OCI-LY3 (cell line): ENCODE data around the gene POU2F1.

Experiments
- EZH2phosphoT487 ChIP-seq: fragments of 200-600 bp; shearing (Covaris generic); IDR thresholded peaks from 2 replicates; pipeline ENCODE4 v1.6.1; 2018; ENCODE audit warnings: antibody characterized with exemption, mixed run types, low read depth
- TF ChIP-seq, protein P1 (sequence below): fragments of 200-600, 300-600 bp; sonication (generic); IDR thresholded peaks from 2 replicates; pipeline ENCODE4 v1.5.1; 2014; ENCODE audit warnings: antibody characterized with exemption, low read length, low read depth

DNA sequence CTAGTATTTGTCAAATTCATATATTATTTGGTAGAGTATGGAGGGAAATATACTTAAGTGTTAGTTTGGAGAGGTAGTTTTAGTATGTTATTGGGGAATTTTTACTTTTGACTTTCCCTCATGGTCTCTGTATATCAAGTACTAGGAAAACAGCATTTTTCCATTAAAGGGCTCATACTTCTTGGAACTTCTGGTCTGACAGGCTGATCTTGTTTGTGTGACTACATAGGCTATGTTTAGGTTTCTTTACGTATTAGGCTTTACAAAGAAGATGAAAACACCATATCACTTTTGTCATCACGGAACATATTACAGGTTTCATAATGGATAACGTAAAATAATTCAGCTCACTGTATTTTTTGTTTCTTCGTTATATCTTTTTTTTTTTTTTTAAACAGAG, 30.8 kb downstream of the POU2F1 start:
- TF ChIP-seq, protein P1, sequence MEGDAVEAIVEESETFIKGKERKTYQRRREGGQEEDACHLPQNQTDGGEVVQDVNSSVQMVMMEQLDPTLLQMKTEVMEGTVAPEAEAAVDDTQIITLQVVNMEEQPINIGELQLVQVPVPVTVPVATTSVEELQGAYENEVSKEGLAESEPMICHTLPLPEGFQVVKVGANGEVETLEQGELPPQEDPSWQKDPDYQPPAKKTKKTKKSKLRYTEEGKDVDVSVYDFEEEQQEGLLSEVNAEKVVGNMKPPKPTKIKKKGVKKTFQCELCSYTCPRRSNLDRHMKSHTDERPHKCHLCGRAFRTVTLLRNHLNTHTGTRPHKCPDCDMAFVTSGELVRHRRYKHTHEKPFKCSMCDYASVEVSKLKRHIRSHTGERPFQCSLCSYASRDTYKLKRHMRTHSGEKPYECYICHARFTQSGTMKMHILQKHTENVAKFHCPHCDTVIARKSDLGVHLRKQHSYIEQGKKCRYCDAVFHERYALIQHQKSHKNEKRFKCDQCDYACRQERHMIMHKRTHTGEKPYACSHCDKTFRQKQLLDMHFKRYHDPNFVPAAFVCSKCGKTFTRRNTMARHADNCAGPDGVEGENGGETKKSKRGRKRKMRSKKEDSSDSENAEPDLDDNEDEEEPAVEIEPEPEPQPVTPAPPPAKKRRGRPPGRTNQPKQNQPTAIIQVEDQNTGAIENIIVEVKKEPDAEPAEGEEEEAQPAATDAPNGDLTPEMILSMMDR: no peak
- no peak for TF ChIP-seq EZH2phosphoT487
